Astrocyte of the cerebellum (primary cell): ENCODE results near the gene NDFIP1.

Experiments
- DNase-seq: peaks from one replicate; pipeline ENCODE4 v3.0.0-alpha.2; 2011; ENCODE audit warnings: low read depth
- H3K4me3 ChIP-seq: 2 replicates; pipeline ENCODE4 v1.5.1; 2011; ENCODE audit warnings: mild to moderate bottlenecking, low read depth, low read length, moderate library complexity
- in situ Hi-C: cut with HindIII; loops from 2 replicates; pipeline ENCODE4 v1.10.0; 2017; ENCODE audit warnings: low sequenced_read_pairs
- TF ChIP-seq, protein P1 (sequence below): IDR thresholded peaks from 2 replicates; pipeline ENCODE4 v1.5.1; 2012; ENCODE audit warnings: low read length, low read depth, moderate library complexity, mild to moderate bottlenecking; ENCODE audit errors: missing control alignments

NDFIP1 gene

DNA sequence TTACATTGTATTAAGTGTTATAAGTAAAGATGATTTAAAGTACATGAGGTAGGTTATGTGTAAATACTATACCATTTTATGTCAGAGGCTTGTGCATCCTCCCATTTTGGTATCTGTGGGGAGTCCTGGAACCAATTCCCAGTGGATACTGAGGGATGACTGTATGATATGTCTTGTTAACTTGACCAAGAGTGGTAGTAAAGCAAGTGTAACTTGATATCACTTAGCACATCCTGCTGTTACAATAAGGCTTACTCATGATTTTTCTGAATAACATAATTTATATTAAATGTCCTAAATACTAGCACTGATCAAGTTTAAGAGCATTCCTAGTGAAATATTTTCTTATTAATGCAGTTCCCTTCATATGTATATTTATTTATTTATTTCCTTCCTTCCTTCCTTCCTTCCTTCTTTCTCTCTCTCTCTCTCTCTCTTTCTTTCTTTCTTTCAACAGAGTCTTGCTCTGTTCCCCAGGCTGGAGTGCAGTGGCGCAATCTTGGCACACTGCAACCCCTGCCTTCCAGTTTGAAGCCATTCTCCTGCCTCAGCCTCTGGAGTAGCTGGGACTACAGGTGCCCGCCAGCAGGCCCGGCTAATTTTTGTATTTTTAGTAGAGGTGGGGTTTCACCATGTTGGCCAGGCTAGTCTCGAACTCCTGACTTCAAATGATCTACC, 7.5 kb downstream of the NDFIP1 start:
- no peak for DNase-seq
- in situ Hi-C loops: no loop called here
- no peak overlapping the region for H3K4me3 ChIP-seq

DNA sequence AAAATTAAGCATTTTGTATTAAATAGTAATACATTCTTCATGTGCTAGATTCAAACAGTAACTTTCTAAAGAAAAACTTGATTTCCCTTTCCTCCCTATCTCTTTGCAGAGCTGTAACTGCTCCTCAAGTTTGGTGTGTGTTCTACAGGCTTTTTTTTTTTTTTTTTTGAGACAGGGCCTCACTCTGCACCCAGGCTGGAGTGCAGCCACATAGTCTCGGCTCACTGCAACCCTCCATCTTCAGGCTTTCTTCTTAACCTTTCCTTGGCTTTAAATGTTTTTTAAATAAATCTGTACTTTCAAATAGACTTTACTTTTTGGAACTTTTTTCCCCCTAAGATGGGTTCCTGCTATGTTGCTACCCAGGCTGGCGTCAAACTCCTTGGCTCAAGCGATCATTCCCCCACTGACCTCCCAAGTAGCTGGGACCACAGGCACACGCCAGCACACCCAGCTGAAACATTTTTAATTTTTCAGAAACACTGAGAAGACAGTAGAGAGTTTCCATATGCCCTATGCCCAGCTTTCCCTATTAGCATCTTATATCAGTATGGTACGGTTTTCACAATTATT, 9.1 kb downstream of the NDFIP1 start:
- DNase-seq: no peak
- TF ChIP-seq, protein P1, sequence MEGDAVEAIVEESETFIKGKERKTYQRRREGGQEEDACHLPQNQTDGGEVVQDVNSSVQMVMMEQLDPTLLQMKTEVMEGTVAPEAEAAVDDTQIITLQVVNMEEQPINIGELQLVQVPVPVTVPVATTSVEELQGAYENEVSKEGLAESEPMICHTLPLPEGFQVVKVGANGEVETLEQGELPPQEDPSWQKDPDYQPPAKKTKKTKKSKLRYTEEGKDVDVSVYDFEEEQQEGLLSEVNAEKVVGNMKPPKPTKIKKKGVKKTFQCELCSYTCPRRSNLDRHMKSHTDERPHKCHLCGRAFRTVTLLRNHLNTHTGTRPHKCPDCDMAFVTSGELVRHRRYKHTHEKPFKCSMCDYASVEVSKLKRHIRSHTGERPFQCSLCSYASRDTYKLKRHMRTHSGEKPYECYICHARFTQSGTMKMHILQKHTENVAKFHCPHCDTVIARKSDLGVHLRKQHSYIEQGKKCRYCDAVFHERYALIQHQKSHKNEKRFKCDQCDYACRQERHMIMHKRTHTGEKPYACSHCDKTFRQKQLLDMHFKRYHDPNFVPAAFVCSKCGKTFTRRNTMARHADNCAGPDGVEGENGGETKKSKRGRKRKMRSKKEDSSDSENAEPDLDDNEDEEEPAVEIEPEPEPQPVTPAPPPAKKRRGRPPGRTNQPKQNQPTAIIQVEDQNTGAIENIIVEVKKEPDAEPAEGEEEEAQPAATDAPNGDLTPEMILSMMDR: no peak
- in situ Hi-C loops: no loop called here
- no peak overlapping the region for H3K4me3 ChIP-seq

More for the DNA sequence above, 7.5 kb downstream of the NDFIP1 start:
- TF ChIP-seq, protein P1: no peak

DNA sequence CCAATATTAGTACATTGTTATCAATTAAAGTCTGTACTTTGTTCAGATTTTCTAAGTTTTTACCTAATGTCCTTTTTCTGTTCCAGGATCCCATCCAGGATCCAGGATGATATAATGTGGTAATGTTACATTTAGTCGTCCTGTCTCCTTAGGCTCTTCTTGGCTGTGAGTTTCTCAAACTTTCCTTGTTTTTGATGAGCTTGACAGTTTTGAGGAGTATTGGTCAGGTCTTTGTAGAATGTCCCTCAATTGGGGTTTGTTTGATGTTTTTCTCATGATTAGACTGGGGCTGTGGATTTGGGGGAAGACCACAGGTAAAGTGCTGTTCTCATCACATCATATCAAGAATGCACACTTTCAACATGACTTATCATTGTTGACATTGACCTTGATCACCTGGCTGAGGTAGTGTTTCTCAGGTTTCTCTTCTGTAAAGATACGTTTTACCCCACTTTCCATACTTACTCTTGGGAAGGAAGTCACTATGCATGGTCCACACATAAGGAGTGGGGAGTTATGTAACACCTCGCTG, 9.6 kb downstream of the NDFIP1 start:
- in situ Hi-C loops: no loop called here
- DNase-seq: no peak
- TF ChIP-seq, protein P1: no peak
- no peak overlapping the region for H3K4me3 ChIP-seq

DNA sequence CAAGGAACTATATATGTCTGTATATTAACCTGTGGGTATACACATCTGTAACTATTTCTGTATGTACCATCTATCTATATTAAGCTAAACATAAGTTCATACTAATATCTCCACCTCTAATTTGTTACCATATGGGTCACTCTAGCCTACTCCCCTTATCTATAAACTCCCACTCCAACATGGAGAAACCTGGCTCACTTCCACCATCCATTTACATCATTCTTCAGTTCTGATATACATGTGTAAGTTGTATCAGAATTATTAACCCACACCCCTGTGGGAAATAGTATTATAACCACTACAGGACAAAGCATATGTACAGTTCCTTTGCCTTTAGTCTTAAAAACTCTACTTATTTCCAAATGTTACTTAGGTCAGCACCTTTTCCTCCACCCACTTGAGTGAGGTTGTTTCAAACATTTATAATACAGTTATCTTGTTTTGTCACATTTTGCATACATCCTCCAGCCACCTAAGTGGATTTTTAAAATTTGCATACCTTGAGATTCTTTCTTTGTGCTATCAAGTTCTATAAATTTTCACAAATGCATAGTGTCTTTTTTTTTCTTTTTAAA, 10.6 kb downstream of the NDFIP1 start:
- no peak overlapping the region for H3K4me3 ChIP-seq
- TF ChIP-seq, protein P1: no peak
- in situ Hi-C loops: no loop called here
- no peak for DNase-seq

DNA sequence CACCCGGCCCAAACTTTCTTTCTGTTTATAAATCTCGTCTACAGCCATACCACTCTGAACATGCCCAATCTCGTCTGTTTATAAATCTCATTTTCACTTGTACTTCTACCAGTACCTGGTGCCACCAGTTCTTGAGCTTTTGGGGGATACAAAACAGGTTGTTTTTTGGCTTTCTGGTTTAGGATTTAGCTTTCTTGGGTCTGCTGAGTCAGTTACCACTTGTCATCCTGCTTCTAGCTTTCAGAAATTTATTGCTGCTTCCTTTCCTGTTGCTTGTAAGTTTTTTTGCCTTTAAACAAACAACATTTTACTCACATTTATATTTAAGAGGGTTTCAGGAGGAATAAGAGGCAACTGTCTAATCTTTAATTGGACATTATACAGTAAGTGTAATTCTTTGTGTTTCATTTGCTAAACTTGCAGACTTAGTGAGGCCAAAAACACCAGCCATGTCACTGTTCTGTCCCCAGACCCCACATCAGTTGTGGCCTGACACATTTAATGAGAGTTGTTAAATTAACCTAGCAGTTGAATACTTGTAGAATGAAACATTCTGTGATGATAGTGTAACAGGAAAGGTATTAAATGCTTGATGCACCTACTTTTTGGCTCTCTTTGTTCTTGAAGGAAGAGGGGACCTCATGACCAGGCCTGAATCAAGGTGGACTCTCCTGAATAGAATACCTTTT, 11.8 kb downstream of the NDFIP1 start:
- no peak for DNase-seq
- TF ChIP-seq, protein P1: no peak
- in situ Hi-C loops: no loop called here
- H3K4me3 ChIP-seq: no peak overlapping the region

DNA sequence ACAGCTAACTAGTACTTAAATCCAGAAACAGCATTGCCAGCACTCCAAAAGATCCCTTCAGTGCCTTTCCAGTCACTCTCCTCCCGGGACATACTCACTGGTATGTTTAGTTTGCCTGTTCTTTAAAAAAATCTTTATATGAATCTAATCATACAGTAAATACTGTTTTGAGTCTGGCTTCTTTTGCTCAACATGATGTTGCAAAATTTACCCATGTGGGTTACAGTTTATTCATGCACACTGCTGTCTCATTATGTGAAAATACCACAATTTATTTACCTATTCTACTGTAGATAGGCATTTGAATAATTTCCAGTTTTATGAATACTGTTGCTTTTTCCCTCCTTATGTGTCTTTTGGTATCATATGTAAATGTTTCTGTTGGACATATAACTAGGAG, 13.5 kb downstream of the NDFIP1 start:
- no peak for DNase-seq
- TF ChIP-seq, protein P1: no peak
- in situ Hi-C loops: no loop called here
- no peak overlapping the region for H3K4me3 ChIP-seq
